ENCODE measurements around the gene RFX8. TPM values are rescaled to one million over a fixed set of nuclear protein-coding genes. Genes with fewer than 3 reads are reported as not detected.

The RFX8 gene
- total and polyA plus RNA-seq, 2 of the 8 experiments (the other 6 are each of a cell fraction or from before 2014, with no cell fraction given): 0.60 to 0.97 TPM

GRCh38 chr2:101354420-101355311 is 120.2 kb downstream of the RFX8 start (continued):
- TF ChIP-seq CHD7 (IDR thresholded peaks at IDR 0.05; ENCODE audit: insufficient replicate concordance, low read length) (no peak), SIN3A (conservative IDR thresholded peaks at IDR 0.05 in 1 of 2, IDR thresholded peaks at IDR 0.05 in 1 of 2; ENCODE audit: low read depth in 1 of 2, low read length in 2 of 2) (no peak), EGR1 (IDR thresholded peaks at IDR 0.05; ENCODE audit: borderline replicate concordance, low read depth, low read length) (no peak), JUND (IDR thresholded peaks at IDR 0.05; ENCODE audit: low read length) (no peak), ASH2L (IDR thresholded peaks at IDR 0.05; ENCODE audit: low read length) (no peak), TCF12 (IDR thresholded peaks at IDR 0.05; ENCODE audit: low read depth, low read length) (no peak), USF2 (IDR thresholded peaks at IDR 0.05; ENCODE audit: low read length) (no peak), EP300 (IDR thresholded peaks at IDR 0.05; ENCODE audit: borderline replicate concordance in 1 of 2, low read depth in 2 of 2, low read length in 2 of 2) (no peak)

All from H1 (cell line).